GM19025 (cell line): ENCODE results near the gene ZFR.
A peak's percentile ranks its signal among the peaks of the same experiment; 100 is the strongest.
"Not testable (repeated sequence)": the region's sequence is repeated elsewhere in the genome, so short reads cannot be mapped to it uniquely, and the experiment has no call there.

ENCODE experiments used
- ATAC-seq: cut with Tn5 transposase; IDR thresholded peaks from one replicate; pipeline ENCODE4 v1.9.1; 2021; ENCODE audit warnings: mild to moderate bottlenecking, low read depth, moderate library complexity; ENCODE audit not compliant: unreplicated experiment

Gene ZFR

DNA sequence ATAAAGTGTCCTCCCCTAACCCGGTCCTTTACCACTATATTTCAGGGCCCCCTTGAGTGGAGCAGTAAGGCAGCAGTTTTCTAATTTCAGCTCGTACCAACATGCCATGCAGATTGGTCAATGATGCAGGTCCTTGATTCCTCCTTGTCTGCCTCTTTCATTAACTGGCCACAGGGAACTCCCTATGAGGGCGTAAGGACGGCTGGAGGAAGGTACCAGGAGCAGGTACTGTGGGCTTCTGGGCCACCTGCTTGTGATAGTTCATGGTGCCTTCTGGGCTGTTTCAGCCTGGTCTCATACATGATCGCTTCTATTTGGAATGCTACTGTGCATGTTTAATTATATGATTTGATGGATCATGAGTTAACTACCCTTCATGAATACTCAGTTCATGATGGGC is 9.4 kb upstream of the ZFR start:
- no peak for ATAC-seq

DNA sequence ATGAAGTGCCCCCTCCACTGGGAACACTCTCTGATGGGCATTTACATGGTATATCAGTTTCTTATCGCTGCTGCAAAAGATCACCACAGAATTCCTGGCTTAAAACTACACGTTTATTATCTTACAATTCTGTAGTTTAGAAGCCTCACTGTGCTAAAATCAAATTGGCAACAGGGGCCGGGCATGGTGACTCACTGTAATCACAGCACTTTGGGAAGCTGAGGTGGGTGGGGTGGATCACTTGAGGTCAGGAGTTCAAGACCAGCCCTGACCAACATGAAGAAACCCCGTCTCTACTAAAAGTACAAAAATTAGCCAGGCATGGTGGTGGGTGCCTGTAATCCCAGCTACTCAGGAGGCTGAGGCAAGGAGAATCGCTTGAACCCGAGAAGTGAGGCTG is 7.8 kb upstream of the ZFR start:
- ATAC-seq, result not testable (repeated sequence)

DNA sequence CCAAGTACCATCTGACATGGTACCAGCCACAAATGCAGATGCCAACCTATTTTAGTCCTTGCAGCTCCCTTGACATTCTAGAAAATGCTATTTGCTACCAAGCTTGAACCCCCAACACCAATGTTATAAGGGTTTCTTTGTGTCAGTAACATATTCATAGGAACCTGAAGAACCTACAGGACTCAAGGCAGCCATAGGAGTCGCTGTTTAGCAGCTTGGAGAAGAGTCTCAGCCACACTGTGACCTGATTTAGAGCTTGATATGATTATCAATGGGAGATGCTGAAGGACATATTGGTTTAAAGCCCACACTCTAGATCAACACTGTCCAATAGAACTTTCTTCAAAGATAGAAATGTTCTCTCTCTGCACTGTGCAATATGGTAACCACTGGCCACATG is 6.4 kb upstream of the ZFR start:
- ATAC-seq, result no peak

DNA sequence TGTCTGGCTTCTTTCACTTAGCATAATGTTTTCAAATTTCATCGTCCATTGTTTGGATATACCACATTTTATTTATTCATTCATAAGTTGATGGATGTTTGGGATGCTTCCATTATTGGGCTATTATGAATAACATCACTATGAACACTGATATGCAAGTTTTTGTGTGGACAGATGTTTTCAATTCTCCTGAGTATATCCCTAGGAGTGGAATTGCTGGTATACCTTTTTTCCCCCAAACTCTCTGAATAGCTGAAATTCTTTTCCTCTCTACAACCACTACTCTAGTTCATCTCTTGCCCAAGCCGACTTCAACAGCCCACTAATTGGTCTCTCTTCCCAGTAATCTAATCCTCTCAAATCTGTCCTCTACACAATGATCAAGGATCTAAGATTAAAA is 4.7 kb upstream of the ZFR start:
- ATAC-seq, result no peak

DNA sequence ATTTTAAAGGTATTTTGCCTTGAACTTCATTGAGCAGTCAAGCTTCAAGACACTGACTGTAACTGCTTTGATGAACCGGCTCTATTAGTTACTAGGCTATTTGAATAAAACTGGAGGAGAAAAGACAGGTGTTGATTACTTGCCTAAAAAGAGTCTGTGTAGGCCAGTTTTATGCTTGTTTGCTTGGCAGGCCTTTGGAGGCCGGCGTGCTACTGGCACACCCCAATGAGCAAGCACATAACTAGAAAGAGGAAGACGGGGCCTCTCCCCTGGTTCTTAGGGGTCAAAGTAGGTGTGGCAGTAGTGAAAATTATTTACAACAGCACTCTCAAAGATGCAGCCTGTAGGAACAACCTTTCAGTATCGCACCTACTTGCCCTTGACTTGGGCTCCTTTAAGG is 2.1 kb upstream of the ZFR start:
- no peak for ATAC-seq

- ATAC-seq, result no peak
Observed at GRCh38 chr5:32445831-32446614, 1.5 kb upstream of the ZFR start.

GRCh38 chr5:32445287-32445758 is 783 bp upstream of the ZFR start:
- ATAC-seq, result no peak

- ATAC-seq, result peak; percentile 38
Observed at GRCh38 chr5:32443541-32444430, 754 bp downstream of the ZFR start.

DNA sequence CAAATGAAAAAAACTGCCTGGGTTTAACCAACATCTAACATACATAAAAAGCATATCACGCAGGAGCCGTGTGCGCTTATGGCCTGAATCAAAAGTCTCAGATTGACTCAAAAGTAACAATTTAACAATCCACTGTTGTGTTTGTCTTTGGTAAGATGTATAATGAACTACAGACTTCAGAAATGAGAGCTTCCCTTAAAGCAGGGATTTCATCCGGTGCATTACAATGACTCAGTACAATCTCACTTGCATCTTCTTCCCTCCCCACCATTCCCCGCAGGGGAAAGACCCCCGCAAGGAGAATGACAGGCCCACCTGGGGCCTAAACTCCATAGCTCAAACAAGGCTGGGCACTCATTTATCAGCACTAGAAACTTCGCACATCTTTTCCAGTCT is 1.4 kb downstream of the ZFR start:
- ATAC-seq, result peak; percentile 32

DNA sequence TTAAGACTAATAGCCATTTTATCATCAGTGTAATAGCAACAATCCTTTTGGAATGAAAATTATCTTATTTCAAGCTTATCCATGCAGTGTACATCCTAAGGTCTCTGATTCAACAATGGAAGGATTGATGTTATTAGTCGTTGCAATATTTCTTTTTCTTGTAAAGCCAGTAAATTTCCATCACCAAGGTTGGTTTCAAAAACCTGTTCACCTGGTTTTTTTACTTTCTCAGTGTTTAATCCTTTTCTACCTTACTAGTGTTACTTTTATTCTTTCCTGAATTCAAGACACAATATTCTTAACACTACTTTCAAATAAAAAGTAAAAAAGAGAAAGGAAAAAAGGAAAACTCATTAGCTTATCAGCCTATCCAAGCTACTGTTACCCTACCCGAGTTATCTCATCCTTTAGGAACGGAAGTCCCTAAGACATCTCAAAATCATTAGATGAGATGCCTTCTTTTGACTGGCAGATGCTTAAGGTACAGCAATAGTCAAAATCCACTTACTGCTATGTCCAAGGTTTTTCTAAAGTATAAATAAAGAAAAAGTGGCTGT is 5.4 kb downstream of the ZFR start:
- no peak for ATAC-seq

DNA sequence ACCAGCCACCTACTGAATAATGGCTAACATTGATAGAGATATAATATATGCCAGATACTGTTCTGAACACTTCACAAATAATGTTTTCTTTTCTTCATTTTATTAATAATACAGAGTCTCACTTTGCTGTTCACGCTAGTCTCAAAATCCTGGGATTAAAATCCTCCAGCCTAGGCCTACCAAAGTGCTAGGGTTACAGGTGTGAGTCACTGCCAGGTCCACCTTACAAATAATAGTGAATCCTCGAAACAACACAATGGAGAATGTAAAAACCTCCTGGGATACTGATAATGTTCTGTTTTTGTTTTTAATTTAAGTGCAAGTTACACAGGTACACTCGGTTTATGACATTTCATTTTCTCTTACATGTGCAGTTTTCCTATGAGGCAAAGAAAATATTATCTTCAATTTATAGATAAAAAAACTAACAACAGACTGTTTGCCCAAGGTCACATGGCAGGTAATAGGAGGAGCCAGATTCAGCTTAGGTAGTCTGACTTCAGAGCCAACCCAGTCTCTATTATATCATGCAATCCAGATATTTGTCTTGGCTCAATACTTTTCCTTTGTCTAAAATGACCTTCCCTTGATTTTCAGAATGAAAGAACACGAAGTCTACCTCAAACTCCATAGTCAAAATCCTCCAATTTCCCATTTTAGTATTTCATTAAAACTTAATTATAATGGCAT is 7.8 kb downstream of the ZFR start:
- ATAC-seq, result no peak

DNA sequence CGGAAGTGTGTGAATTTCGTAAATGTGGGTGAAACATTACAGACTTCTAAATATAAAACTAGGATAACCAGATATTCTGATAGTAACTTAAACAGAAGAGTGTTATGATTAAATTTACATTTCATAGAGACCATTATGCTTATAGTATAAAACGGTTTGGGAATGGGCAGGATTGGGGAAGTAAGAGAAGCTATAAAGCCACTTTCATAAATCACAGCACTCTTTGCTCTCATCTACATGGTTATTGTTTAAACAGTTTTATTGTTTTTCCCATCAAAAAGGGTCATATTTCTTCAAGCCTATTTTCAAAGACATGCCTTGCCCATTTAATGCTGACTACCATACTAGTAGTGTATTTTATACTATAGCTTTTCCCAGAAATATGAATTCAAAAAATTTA is 9.2 kb downstream of the ZFR start:
- ATAC-seq, result no peak

DNA sequence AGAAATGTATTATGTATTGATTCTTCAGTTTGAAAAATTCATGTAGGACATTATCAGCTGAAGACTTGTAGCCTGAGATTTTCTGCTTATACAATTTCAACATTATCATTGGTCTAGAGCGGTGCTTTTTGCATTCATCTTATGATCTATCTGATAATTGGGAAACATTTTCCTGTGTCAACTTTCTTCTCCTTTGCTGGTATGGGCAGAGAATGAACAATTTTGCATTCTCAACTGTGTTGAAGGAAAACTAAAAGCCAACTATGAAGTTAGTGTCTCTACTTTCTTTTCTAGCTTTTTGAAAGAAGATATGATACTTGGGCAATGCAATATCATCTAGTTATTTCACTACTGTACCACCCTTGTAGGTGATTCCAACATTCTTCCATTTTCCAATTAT is 10.3 kb downstream of the ZFR start:
- no peak for ATAC-seq

GRCh38 chr5:32432633-32433032 is 11.9 kb downstream of the ZFR start:
- no peak for ATAC-seq

DNA sequence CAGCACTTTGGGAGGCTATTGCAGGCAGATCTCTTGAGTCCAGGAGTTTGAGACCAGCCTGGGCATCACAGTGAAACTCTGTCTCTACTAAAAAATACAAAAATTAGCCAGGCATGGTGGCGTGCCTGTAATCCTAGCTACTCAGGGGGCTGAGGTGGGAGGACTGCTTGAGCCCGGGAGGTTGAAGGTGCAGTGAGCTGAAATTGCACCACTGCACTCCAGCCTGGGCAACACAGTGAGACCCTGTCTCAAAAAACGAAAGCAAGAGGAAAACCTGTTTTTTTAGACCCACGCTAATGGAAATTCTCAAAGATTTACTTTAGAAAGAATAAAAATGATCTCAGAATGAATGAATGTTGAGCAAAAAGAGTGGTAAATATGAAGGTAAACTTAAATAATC is 13.7 kb downstream of the ZFR start:
- not testable (repeated sequence) for ATAC-seq

DNA sequence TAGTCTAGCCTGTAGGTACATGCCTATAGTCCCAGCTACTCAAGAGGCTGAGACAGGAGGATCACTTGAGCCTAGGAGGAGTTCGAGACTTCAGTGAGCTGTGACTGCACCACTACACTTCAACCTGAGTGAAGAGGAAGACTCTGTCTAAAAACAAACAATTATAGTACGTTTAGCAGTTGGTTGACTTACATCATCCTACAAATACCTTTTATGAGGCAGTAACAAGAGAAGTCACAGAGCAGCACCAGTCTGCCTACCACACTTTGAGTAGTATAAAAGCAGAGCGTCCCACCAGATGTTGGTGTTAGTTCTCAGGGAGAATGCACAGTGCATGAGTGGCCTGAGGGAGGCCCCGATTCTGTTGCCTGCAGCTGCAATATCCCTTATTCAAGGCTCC is 16.1 kb downstream of the ZFR start:
- no peak for ATAC-seq

- no peak for ATAC-seq
Observed at GRCh38 chr5:32426440-32427151, 17.9 kb downstream of the ZFR start.

DNA sequence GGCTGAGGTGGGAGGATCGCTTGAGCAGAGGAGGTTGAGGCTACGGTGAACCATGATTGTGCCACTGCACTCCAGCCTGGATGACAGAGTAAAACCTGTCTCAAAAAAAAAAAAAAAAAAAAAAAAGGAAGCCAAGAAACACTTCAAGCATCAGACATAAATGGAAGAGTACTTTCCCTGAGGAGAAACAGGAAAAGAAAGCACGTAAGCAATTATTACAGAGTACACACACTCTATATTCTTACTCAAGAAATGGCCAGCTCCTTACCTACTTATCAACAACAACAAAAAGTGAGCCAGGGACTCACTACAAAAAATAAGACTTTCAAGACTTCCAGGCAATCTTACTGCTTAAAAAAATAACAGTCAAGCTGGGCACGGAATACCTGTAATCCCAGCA is 21.8 kb downstream of the ZFR start:
- ATAC-seq, result no peak

GRCh38 chr5:32421075-32421474 is 23.5 kb downstream of the ZFR start:
- ATAC-seq, result no peak

DNA sequence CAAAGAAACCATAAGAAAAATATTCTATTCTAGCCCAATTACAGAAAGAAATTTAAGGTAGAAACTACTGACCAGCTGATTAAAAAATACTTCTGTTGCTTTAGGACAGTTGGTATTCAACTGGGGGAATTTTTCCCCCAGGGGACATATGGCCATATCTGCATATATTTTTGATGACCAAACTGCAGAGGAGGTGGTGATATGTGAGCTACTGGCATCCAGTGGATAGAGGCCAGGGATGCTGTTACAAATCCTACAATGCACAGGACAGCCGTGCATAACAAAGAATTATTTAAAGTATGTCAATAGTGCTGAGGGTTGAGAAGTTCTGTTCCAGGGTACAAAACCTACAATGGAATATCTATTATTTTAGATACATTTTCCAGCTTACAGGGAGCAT is 24.0 kb downstream of the ZFR start:
- ATAC-seq, result no peak
